NOMO-1 treated with DMSO at 0.1 percent for 48 hours (cell line): ENCODE data around the gene PICK1.
"Not testable (repeated sequence)": the region's sequence is repeated elsewhere in the genome, so short reads cannot be mapped to it uniquely, and the experiment has no call there.

Experiments
- DNase-seq: peaks from one replicate; lab custom pipeline; 2025; ENCODE audit not compliant: unreplicated experiment; lab: John Stamatoyannopoulos, UW

Gene PICK1

DNA sequence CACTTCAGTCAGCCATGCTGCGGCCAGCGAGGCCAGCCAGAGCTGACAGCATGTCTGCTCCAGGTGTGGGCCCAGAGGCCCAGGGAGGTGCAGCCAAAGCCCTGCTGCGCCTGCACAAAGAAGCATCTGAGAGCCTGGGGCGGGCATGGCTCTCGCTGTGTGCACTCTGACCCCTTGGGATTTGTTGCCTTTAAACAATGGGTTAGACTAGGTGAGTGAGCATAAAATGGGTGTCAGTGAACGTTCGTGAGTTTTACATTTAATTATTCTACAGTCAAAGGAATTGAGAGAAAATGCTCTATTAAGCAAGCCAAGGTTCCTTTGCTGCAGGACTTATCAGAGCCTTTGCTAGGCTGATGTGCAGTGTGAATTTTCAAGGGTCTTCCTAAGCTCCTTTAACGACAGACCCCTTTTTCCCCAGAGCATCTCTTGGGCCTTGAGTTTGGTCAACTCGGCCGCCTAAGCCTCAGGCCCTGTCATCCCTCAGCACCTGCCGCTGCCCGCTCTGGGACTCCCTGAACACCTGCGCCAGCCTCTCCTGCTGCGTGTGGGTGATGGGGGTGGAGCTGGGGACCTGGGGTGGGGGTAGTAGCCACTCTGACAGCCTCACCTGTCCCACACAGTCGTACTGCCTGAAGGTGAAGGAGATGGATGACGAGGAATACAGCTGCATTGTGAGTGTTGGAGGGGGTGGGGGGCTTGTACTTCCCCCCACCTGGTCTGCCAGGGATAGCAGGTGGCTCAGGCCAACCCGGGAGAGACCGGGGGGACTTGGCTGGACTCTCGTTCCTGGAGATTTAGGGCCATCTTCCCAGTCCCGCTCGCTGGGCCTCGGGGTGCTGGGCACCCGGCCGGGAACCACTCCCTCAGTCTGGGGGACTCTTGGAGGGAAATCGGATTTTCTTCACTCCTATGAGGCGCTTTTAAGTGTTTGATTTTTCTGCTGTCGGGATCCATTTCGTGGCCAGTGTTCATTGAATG, 16.2 kb downstream of the PICK1 start:
- DNase-seq, result no peak

DNA sequence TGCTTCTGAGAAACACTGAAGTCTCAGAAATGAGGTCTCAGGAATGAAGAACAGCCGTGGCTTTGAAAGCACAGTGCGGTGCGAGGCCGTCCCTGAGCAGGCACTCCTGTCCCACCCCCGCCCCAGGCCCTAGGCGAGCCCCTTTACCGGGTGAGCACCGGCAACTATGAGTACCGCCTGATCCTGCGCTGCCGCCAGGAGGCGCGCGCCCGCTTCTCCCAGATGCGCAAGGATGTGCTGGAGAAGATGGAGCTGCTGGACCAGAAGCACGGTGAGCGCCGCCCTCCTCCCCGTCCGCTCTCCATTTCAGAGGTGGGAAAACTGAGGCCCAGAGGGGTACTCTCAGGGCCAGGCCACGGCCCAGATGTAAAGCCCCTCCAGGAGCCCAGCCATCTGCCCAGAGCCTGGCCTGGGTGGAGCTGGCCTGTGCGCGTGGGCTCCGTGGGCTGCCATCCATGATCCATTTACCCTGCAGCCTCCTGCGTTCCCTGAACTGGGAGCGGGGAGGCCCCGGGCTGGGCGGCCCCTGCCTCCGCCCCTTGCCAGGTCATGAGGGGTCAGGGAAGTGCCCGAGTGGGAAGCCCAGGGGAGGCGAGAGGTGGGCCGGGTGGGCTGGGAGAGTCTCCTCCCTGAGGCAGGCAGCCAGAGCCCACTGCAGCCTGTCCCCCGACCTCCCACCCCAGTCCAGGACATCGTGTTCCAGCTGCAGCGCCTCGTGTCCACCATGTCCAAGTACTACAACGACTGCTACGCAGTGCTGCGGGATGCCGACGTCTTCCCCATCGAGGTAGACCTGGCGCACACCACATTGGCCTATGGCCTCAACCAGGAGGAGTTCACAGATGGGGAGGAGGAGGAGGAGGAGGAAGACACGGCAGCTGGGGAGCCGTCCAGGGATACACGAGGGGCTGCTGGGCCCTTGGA, 17.2 kb downstream of the PICK1 start:
- DNase-seq, result no peak

DNA sequence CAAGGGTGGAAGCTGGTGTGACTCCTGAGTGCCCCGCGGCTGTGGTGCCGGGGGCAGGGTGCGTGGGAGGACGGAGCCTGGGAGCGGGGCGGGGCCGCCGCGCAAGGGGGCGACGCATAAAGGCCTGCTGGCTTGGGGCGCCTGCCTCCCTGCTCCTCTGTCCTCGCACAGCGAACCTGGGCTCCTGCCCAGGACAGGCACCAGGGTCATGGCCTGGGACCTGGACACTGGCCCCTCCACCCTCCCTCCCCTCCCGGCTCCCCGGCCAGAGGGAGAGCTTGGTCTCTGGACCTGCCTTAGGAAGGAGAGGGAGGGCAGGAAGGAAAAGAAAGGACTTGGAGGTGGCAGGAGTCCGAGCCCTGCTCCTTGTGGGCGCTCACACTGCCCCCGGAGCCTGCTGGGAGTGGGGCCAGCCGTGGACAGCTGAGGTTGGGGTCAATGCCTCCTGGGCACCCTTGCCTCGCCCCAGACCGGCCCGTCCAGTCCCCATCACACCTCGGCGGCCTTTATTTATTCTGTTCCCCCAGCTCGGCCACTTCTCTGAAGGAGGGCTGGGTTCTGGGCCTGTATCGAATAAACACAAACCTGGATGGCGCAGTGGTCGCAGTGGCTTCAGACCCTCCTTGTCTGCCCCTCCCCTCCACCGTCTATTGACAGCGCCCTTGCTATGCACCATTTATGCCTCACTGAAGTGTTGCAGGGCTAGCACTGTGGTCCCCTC, 18.1 kb downstream of the PICK1 start:
- DNase-seq, result no peak

DNA sequence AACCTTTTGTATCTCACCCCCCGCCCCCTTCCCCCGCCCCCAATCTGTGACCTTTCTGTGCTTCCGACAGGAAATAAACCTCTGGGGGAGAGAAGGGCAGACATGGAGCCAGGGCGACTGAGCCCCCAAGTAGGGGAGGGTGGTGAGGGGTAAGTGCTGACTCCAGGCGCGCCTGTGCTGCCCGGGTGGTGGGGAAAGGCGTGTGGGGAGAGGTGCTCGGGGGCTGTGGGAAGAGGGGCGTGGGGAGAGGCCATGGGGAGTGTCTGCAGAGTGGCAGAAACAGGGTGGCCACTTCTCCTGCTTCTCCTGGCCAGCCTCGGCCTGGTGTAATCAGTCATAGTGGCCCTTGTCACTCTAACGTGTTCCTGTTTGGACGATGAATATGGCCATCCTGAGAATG, 18.8 kb downstream of the PICK1 start:
- DNase-seq, result no peak

DNA sequence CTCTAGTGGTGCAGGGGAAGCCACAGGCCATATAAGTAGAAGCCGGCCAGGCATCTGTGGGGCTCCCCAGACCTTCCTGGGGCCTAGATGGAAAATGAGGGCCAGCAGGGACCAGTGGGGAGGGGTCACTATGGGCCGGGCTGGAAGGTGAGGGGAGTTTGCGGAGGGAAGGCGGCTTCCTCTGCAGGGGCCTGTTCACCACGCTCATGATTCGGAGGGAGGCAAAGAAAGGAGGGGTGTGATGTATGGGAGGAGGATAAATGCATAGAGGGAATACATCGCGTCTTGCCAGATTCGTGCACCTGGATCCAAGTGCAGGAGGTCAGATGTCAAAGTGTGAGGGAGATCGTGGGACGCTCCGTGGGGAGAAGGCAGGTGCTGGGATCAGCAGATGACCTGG, 19.9 kb downstream of the PICK1 start:
- DNase-seq, result no peak

DNA sequence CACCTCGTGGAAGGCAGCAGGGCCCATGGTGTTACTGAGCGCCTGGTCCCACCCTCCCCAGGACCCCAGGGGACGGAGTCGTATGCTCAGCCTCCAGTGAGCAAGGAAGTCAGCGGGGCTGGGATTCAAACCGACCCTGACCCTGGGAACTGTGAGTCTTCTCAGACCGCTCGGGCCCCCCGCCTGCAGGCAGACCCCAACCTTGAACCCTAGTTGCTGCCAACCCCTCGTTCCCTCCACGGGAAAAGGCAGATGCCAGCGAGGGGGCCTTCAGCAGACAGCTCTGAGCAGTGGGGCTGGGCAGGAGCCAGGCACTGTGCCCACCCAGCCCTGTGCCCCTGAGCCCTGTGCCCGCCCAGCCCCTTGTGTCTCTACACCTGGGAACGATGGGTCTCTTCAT, 20.4 kb downstream of the PICK1 start:
- no peak for DNase-seq

DNA sequence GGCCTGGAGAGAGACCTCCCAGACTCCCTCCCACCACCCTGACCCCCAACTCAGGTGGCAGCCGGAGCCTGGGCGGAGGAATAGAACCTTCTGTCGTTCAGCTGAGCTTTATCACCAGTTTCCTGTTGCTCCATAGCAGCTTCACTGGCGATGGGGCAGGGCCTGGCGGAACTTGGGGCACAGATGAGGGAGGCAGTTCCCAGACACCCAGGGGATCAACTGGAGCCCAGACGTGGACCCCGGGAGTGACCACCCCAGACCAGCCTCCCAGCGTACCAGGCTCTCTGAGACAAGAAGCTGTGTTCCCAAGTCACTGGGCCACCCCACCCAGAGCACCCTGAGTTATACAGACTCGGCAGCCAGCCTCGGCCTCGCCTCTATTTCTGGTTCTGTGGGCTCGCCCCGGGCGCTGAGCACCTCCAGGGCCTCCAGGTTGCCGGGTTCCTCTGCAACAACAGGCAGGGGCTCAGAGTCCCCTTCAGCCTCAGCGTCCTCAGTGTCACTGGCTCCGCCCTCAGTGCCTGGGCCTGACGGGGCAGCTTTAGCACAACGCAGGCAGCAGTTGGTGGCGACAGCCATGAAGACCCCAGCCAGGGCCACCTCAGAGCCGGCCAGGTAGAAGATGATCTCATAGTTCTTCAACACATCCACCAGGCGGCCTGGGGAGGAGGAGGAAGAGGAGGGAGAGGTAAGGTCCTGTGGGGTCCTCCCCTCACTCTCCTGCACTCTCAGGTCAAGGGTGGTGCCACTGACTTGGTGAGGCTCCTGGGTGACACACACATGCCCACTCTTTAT, 21.0 kb downstream of the PICK1 start:
- DNase-seq, result no peak

DNA sequence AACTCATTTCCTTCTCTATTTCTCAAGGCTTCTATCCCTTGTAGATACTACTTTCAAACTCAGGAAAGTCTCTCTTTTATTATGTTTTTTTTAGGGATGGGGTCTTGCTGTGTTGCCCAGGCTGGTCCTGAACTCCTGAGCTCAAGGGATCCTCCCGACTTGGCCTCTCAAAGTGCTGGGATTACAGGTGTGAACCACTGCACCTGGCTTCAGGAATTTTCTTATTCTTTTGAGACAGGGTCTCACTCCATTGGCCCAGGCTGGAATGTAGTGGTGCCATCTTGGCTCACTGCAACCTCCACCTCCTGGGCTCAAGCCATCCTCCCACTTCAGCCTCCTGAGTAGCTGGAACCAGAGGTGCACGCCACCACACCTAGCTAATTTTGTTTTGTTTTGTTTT, 22.0 kb downstream of the PICK1 start:
- not testable (repeated sequence) for DNase-seq

DNA sequence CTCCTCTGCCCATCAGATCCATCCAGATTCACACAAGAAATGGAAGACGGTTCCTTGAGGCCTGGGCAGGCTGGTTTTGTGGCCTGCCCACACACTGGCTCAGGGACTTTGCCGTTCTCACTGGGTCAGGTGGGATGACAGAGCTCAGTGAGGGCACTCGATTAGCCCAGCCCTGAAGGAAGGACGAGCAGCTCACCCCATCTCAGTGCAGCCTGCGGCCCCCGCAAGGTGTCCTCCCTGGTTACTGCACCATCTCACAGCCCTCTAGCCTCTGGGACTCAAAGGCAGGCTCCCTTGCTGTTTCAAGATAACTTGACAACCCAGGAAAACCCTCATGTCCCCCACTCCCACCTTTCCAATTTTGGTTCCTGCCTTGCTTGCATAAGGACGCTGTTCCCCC, 22.6 kb downstream of the PICK1 start:
- DNase-seq, result no peak

DNA sequence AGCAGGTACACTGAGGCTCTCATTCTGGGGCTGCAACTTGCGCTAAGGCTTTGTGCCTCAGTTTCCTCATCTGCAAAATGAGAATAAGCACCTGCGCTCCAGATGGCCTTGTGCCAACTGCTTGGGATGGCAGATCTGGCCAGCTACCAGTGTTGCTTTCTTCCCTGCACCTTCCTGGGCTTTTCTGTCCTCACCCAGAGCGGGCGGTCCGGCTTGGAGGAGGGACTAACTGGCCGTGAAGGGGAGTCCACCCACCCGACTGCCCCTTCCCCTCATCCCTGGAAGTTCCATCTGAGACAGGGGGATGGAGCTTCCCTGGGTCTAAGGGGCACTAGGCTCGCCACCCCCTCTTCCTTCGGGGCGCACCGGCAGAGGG, 23.3 kb downstream of the PICK1 start:
- no peak for DNase-seq

DNA sequence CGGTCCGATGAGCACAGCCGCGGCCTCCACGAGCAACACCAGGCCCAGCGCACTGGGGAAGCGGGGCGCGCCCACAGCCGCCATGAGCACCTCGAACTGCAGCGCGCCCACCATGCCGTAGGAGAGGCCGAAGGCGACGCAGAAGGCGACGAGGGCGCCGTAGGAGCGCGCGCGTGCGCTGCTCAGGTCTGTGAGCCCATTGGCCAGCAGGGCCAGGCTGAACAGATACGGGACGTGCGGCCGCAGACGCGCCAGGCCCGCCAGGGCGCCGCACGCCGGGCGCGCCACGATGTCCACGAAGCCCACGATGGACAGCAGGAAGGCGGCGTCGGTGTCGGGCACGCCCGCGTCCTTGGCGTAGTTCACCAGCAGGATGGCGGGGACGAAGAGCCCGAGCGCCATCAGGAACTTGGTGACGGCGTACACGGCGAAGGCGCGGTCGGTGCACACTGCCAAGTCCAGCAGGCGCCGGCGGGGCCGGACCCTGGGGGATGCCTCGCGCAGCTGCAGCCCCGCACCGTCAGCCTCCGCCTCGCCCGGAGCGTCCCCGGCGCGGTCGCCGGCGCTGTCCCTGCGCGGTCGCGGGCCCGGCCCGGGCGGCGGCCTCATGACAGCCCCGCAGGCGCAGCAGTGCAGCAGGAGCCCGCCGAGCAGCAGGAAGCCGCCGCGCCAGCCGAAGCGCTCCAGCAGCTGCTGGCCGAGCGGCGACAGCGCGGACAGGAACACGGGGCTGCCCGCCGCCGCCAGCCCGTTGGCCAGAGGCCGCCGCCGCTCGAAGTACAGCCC, 23.8 kb downstream of the PICK1 start:
- no peak for DNase-seq

DNA sequence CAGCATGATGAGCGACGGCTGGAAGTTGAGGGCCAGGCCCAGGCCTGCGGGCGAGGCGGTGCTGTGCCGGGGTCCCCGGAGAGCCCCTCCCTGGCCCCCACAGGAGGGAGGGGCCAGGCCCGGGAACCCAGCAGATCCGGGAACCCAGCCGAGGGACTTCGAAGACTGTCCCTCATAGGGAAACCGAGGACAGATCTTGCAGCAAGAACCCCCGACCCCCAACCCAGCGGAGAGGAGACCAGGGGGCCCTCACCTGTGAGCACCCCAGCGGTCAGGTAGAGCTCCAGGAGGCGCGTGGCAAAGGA, 24.4 kb downstream of the PICK1 start:
- DNase-seq, result no peak

DNA sequence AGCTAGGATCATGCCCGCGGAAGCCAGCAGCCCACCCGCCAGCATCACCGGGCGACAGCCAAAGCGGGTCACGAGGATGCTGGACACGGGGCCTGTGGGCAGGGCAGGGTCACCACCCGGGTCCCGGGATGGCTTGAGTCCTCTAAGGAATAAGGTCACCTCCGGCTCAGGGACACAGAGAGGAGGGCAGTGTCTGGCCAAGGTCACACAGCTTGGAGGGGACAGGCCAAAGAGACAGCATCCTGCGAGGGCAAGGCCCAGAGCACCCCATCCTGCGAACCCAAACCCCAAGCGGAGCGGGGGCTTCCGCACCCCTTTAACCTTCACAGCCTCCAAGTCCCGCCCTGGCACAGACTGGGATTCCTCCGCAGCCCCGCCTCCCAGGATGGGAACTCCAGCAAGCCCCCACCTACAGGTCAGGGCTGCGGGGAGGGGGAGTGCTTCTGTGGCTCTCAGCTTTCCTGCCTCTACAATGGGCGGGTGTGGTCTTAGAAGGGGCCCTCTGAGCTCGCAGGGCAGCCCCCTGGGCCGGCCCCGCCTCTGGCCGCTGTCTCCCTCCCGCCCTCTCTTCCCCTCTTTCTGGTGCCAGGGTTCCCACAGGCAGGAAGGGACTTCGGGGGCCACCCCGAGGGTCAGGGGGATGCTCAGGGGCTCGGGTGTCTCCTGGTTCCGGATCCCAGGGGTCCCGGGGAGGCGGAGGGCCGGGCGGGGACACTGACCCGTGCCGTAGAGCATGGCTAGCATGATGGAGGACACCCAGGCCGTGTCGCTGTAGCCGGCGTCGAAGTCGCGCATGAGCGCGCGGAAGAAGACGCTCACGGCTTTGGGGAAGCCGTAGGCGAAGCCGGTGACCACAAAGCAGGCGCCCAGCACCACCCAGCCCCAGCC, 25.0 kb downstream of the PICK1 start:
- no peak for DNase-seq

DNA sequence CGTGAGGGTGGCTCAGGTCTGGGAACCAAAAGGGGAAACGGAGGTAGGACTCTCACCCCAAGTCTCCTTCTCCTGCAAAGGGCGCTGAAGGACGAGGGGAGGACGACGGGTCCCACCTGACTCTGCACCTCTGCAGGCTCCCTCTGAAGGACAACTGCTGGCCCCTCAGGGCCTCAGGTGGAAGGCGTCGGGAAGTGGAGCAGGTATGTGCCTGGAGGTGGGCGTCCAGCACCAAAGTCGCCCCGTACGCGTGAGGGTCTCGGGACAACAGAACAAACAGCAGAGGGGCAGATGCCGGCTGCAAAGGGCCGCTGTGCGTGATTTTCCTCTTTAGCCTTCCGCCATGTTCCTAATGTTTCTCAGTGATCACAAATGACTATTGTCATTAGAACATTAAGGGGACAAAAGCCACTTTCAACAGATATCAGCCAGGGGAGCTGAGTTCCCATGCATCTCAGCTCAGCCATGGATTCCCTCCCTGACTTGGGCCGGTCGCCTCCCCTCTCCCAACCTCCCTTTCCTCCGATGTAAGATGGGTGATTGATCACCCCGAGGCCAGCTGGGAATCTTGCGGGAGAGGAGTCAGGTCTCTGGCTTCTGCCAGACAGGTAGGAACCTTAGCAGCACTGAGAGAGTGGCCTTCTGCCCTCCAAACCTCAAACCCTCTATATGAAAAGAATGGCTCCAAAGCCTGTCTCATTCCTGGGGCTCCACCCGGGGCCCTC, 25.9 kb downstream of the PICK1 start:
- no peak for DNase-seq

DNA sequence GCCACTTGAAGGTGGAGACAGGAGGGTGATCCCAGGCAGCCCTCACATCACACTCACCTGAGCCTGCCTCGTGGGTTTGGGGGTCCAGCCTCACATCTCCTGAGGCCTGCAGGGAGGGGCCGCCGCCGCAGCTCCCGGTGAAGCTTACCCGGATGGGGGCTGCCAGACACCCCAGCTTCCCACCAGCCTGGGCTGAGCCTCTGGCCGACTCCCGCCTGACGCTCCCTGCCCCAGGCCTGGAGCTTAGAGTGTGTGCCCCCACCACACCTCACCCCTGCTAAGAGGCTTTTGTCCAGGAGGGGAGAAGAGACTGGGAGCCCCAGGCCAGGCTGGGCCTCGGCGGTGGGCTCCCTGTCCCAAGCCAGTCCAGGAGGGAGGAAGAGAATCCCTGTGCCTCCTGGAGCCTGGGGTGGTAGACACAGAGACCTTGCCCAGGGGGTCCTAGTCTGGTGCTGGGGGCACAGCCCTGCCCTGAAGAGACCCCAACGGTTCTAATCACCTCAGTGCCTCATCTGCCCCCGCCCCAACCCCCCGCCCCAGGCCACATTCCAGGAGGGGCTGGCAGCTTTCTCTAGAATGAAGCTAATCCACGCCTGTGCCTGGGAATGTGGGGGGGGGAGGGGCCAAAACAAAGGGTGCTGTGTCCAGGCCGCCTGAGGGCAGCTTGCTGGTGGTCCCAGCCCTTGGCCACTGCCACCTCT, 26.9 kb downstream of the PICK1 start, which contains the start of gene SLC16A8:
Gene SLC16A8 (minus strand): TSS at position 254 of the 701 bp plus-strand sequence. CDS start 1,311 bp downstream, outside the sequence.
- no peak for DNase-seq

DNA sequence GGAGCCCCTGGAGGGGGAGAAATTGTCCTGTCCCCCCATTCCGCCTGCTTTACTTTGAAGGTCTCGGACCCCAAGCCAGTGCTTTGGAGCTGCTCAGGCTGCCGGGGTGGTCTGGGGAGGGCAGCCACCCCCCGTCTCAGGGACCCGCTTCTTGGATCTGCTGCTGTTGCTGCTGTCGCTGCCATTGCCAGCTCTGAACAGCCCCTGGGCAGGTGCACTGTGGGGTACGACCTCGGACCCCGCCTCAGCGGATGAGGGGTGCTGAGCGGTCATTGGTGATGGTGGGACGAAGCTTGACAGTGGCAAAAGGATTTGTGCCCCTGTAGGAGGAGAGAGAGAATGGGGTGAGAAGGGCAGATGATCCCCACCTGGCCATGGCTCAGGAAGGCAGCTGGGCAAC, 27.9 kb downstream of the PICK1 start:
- no peak for DNase-seq

DNA sequence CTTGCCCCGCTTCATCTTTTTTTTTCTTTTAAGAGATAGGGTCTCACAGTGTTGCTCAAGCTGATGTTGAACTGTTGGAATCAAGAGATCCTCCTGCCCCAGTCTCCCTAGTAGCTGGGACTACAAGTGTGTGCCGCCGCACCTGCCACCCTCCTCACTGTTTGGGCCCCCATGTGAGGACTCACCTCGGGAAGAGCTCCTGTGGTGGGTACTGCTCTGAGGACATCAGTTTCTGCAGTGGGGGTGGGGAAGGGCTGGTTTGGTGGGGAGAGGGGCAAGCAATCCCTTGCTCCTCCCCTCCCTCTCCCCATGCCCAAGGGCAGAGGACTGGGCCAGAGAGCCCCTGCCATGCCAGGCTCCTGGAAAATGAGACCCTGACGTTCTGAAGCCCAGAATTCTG, 28.3 kb downstream of the PICK1 start:
- no peak for DNase-seq
